ACC112 (cell line): Measurements from ENCODE around the gene GAR1.

Experiments used
- H2AFZ ChIP-seq: fragments of 200-600 bp; sonication (generic); one replicate; pipeline ENCODE4 v1.6.0; 2017; ENCODE audit warnings: antibody characterized with exemption, low read length; ENCODE audit not compliant: unreplicated experiment
- H3K27ac ChIP-seq: fragments of 200-600 bp; sonication (generic); 2 replicates; pipeline ENCODE4 v1.5.1; 2014; ENCODE audit warnings: low read depth, mild to moderate bottlenecking, antibody characterized with exemption, low read length, moderate library complexity
- H3K27me3 ChIP-seq: fragments of 200-600 bp; sonication (generic); 2 replicates; pipeline ENCODE4 v1.6.1; 2014; ENCODE audit warnings: mild to moderate bottlenecking, antibody characterized with exemption, low read length, moderate library complexity, mixed read lengths; ENCODE audit not compliant: insufficient read depth
- H3K36me3 ChIP-seq: fragments of 200-600 bp; sonication (generic); 2 replicates; pipeline ENCODE4 v1.6.1; 2016; ENCODE audit warnings: mild to moderate bottlenecking, antibody characterized with exemption, low read length, moderate library complexity, mixed read lengths; ENCODE audit not compliant: insufficient read depth
- H3K4me1 ChIP-seq: fragments of 200-600 bp; sonication (generic); one replicate; pipeline ENCODE4 v1.6.1; 2016; ENCODE audit warnings: low read length, mixed read lengths; ENCODE audit not compliant: insufficient read depth, unreplicated experiment, control insufficient read depth
- H3K4me3 ChIP-seq: fragments of 200-600 bp; sonication (generic); 2 replicates; pipeline ENCODE4 v1.5.1; 2014; ENCODE audit warnings: mild to moderate bottlenecking, low read depth, low read length
- H3K79me2 ChIP-seq: fragments of 200-600 bp; sonication (generic); one replicate; pipeline ENCODE4 v1.6.0; 2016; ENCODE audit warnings: low read length; ENCODE audit not compliant: control insufficient read depth, unreplicated experiment, insufficient read depth

GAR1 gene

GRCh38 chr4:109872950-109873656, 57.5 kb downstream of the GAR1 start:
- no peak overlapping the region for H2AFZ ChIP-seq
- H3K27me3 ChIP-seq: no peaks in the 10 kb centered on the region
- no peaks in the 10 kb centered on the region for H3K79me2 ChIP-seq
- no peaks in the 10 kb centered on the region for H3K36me3 ChIP-seq
- no peak overlapping the region for H3K27ac ChIP-seq
- no peak overlapping the region for H3K4me3 ChIP-seq
- H3K4me1 ChIP-seq: no peaks in the 10 kb centered on the region

GRCh38 chr4:109873791-109874514, 58.4 kb downstream of the GAR1 start:
- no peak overlapping the region for H3K27ac ChIP-seq
- H3K4me1 ChIP-seq: no peaks in the 10 kb centered on the region
- no peaks in the 10 kb centered on the region for H3K27me3 ChIP-seq
- no peak overlapping the region for H2AFZ ChIP-seq
- no peaks in the 10 kb centered on the region for H3K79me2 ChIP-seq
- no peaks in the 10 kb centered on the region for H3K36me3 ChIP-seq
- no peak overlapping the region for H3K4me3 ChIP-seq
